Fibroblast of lung (primary cell): ENCODE results near the gene TENM4.

Source experiments
- CTCF ChIP-seq, 2 donors: IDR thresholded peaks in 1 of 2; conservative IDR thresholded peaks in 1 of 2; 1 replicate in 1 of 2; 2 replicates in 1 of 2; pipeline ENCODE4 v1.5.1; 2011 to 2012; ENCODE audit warnings: low read length in 2 of 2, control low read depth in 1 of 2, inconsistent platforms in 1 of 2, low read depth in 1 of 2, mild to moderate bottlenecking in 1 of 2
- EZH2 ChIP-seq: IDR thresholded peaks from 2 replicates; pipeline ENCODE4 v1.5.1; 2012; ENCODE audit warnings: low read length, control low read depth, mild to moderate bottlenecking; ENCODE audit errors: missing control alignments

- TF ChIP-seq CTCF (conservative IDR thresholded peaks at IDR 0.05 in 1 of 2, IDR thresholded peaks at IDR 0.05 in 1 of 2; ENCODE audit: low read depth in 1 of 2, low read length in 2 of 2) (no peak), EZH2 (no peak)
Observed at GRCh38 chr11:79043726-79044125, 397.1 kb downstream of the TENM4 start.
